Measurements from ENCODE around the gene SLC45A3. TPM values are rescaled to one million over a fixed set of nuclear protein-coding genes. Genes with fewer than 3 reads are reported as not detected.

The SLC45A3 gene
- polyA plus RNA-seq, 1 experiment: 1.7 TPM

DNA sequence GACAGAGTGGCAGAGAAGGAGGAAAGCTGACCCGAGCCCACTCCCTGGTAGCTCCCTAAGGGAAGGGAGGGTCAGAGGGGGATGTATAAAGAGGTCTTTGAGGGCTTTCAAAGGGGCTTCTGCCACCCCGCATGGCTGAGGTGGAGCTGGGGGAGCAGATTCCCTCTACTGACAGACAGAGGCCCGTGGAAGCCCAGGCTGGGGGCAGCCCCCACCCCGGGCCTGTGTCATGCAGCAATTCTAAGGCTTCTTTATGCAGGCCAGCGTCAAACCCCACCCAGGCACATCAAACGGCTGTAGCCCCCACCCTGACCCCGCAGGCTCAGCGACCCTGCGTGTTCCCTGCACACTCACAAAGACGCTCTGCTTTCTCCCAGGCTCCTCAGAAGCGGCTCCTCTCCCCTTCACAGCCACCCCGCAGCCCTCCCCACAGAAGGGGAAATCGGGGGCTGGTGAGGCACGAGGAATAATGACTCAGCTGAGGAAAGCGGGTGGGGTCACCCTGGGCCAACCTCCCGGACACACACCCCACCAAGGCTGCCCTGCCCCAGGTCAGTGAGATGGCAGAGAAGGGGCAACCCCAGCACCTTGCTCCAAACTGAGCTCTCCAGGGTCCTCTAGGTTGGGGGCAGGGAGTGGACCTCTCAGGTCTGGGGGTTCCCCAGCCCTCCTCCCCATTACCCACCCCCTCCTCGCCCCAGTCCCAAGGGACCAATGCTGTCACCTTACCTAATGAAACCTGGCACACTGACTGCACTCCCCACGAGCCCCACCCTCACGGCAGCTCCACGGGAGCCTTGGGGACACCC lies 10.8 kb downstream of the SLC45A3 start:
- H3K4me3 ChIP-seq (ENCODE audit: low read depth, low read length): no peak overlapping the region
- POLR2A ChIA-PET: no interaction called here
- H3K9me3 ChIP-seq (ENCODE audit: control insufficient read depth, insufficient read depth, low read length): no peaks in the 10 kb centered on the region
- TF ChIP-seq, protein P1, sequence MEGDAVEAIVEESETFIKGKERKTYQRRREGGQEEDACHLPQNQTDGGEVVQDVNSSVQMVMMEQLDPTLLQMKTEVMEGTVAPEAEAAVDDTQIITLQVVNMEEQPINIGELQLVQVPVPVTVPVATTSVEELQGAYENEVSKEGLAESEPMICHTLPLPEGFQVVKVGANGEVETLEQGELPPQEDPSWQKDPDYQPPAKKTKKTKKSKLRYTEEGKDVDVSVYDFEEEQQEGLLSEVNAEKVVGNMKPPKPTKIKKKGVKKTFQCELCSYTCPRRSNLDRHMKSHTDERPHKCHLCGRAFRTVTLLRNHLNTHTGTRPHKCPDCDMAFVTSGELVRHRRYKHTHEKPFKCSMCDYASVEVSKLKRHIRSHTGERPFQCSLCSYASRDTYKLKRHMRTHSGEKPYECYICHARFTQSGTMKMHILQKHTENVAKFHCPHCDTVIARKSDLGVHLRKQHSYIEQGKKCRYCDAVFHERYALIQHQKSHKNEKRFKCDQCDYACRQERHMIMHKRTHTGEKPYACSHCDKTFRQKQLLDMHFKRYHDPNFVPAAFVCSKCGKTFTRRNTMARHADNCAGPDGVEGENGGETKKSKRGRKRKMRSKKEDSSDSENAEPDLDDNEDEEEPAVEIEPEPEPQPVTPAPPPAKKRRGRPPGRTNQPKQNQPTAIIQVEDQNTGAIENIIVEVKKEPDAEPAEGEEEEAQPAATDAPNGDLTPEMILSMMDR (IDR thresholded peaks at IDR 0.05; ENCODE audit: low read depth, low read length): no peak
- CTCF ChIA-PET: interaction anchor here (1.3 to 6.9 kb wide), 3 partner anchors 12 to 307 kb away, joined by 4 to 60 read pairs (median 4); no protein-coding TSS in a partner anchor
- H3K27me3 ChIP-seq (ENCODE audit: control insufficient read depth, insufficient read depth, low read length): no peaks in the 10 kb centered on the region
- no peak for DNase-seq (ENCODE audit: low read depth, low spot score)
- no peak overlapping the region for H3K27ac ChIP-seq (ENCODE audit: low read depth, low read length)

- no peak overlapping the region for H3K27ac ChIP-seq (ENCODE audit: low read depth, low read length)
- TF ChIP-seq, protein P1 (IDR thresholded peaks at IDR 0.05; ENCODE audit: low read depth, low read length): no peak
- POLR2A ChIA-PET: no interaction called here
- no peak for DNase-seq (ENCODE audit: low read depth, low spot score)
- H3K9me3 ChIP-seq (ENCODE audit: control insufficient read depth, insufficient read depth, low read length): no peaks in the 10 kb centered on the region
- H3K27me3 ChIP-seq (ENCODE audit: control insufficient read depth, insufficient read depth, low read length): no peaks in the 10 kb centered on the region
- H3K4me3 ChIP-seq (ENCODE audit: low read depth, low read length): no peak overlapping the region
- CTCF ChIA-PET: interaction anchor here (1.3 to 6.9 kb wide), 2 partner anchors 12 to 43 kb away, joined by 4 to 60 read pairs; no protein-coding TSS in a partner anchor
Observed at GRCh38 chr1:205668951-205669340, 11.4 kb downstream of the SLC45A3 start.

DNA sequence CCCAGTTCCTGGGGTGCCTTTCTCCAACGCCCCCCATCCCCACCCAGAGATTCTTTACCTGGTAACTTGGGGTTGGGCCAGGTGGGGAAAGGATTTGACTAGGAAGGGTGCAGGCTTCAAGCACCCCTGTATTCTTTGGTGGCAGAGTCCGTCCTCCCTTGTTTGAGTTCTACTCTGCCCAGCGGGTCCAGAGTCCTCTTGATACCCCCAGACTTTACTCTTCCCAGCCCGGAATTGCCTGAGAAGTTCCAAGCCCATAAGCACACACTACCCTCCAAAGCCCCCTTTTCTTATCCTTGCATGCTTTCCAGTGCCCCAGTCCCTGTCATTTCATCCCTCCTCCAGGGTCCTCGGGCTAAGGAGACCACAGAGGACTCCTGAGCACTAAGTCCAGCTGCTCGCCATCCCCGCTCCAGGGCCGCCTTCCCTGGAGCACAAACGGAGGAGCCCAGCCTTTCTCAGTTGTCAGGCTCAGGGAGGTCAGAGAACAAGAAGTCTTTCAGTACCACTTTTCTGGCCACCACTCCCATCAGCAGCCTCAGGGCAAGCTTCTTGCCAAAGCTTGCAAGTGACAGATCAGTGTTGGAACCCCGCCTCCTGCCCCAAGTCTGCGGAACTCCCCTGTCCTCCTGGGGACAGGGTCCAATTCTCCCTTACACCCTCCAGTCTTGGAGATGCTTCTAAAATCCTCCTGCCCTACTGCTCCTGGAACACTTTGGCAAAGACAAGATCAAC lies 12.2 kb downstream of the SLC45A3 start:
- no peaks in the 10 kb centered on the region for H3K27me3 ChIP-seq (ENCODE audit: control insufficient read depth, insufficient read depth, low read length)
- H3K9me3 ChIP-seq (ENCODE audit: control insufficient read depth, insufficient read depth, low read length): no peaks in the 10 kb centered on the region
- ChIA-PET CTCF (interaction anchor here (0.8 to 6.9 kb wide), 2 partner anchors 11 to 80 kb away, joined by 3 to 60 read pairs; no protein-coding TSS in a partner anchor), POLR2A (no interaction called here)
- H3K27ac ChIP-seq (ENCODE audit: low read depth, low read length): no peak overlapping the region
- H3K4me3 ChIP-seq (ENCODE audit: low read depth, low read length): no peak overlapping the region
- TF ChIP-seq, protein P1 (IDR thresholded peaks at IDR 0.05; ENCODE audit: low read depth, low read length): no peak
- no peak for DNase-seq (ENCODE audit: low read depth, low spot score)

DNA sequence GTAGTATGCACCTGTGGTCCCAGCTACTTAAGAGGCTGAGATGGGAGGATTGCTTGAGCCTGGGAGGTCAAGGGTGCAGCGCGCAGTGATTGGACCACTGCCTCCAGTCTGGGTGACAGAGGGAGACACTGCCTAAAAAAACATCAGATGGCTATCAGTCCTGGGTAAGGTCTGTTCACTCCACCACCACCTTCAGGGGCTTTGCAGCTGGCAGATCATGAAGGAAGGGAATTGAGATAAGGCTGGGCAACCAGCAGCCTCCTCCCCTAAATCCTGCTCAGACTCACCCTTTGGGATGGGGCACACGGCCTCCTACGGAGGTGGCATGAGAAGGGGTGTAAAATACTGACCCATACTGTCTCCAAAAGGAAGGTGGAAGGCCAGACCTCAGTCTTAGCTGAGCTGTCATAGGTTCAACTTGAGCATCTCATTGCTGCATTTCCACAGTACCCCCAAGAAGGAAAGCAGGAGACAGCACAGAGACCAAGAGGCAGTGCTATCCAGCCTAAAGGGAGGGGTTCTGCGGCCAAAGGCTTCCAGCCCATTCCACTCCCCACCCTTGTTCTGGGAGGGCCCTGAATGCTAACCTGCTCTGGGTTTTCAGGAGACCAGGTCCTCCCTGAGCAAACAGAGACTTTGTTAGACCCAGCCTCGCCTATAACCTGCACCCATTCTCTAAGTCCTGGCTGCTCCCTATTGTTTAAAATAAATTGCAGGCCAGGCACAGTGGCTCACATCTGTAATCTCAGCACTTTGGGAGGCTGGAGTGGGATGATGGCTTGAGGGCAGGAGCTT lies 13.7 kb downstream of the SLC45A3 start:
- no peak overlapping the region for H3K27ac ChIP-seq (ENCODE audit: low read depth, low read length)
- no peaks in the 10 kb centered on the region for H3K9me3 ChIP-seq (ENCODE audit: control insufficient read depth, insufficient read depth, low read length)
- ChIA-PET POLR2A (no interaction called here), CTCF (interaction anchor here (0.8 to 6.9 kb wide), 2 partner anchors 9 to 44 kb away, joined by 3 to 60 read pairs; no protein-coding TSS in a partner anchor)
- TF ChIP-seq, protein P1 (IDR thresholded peaks at IDR 0.05; ENCODE audit: low read depth, low read length): no peak
- DNase-seq (ENCODE audit: low read depth, low spot score): no peak
- H3K4me3 ChIP-seq (ENCODE audit: low read depth, low read length): no peak overlapping the region
- H3K27me3 ChIP-seq (ENCODE audit: control insufficient read depth, insufficient read depth, low read length): no peaks in the 10 kb centered on the region

All from AG04450 (cell line).